DOHH2 (cell line): ENCODE measurements around the gene AMPD1.

Experiments
- H3F3A ChIP-seq: fragments of 200-600 bp; sonication (generic), shearing (Covaris generic); 2 replicates; pipeline ENCODE4 v1.6.0; 2016; ENCODE audit warnings: antibody characterized with exemption, mild to moderate bottlenecking; ENCODE audit not compliant: control insufficient read depth, insufficient read depth
- H3K27ac ChIP-seq: fragments of 200-600 bp; sonication (generic); 2 replicates; pipeline ENCODE4 v1.5.1; 2014; ENCODE audit warnings: low read depth, mild to moderate bottlenecking, low read length, moderate library complexity
- H3K27me3 ChIP-seq: fragments of 200-600 bp; sonication (generic); 2 replicates; pipeline ENCODE4 v1.6.1; 2014; ENCODE audit warnings: mild to moderate bottlenecking, low read length, mixed read lengths; ENCODE audit not compliant: control insufficient read depth
- H3K36me3 ChIP-seq: fragments of 200-600 bp; sonication (generic); 2 replicates; pipeline ENCODE4 v1.6.1; 2014; ENCODE audit warnings: mild to moderate bottlenecking, low read length, moderate library complexity, mixed read lengths; ENCODE audit not compliant: control insufficient read depth
- H3K4me1 ChIP-seq: fragments of 200-600 bp; sonication (generic); 2 replicates; pipeline ENCODE4 v1.6.1; 2014; ENCODE audit warnings: mild to moderate bottlenecking, low read length, mixed read lengths; ENCODE audit not compliant: control insufficient read depth
- H3K4me2 ChIP-seq: fragments of 200-600 bp; sonication (generic); 2 replicates; pipeline ENCODE4 v1.6.0; 2014; ENCODE audit warnings: mild to moderate bottlenecking, low read length, moderate library complexity
- H3K4me3 ChIP-seq: fragments of 200-600 bp; sonication (generic); 2 replicates; pipeline ENCODE4 v1.5.1; 2014; ENCODE audit warnings: mild to moderate bottlenecking, low read length, mixed read lengths
- H3K79me2 ChIP-seq: fragments of 200-600 bp; sonication (generic); 2 replicates; pipeline ENCODE4 v1.6.1; 2014; ENCODE audit warnings: mild to moderate bottlenecking, low read length, mixed read lengths; ENCODE audit not compliant: control insufficient read depth
- H3K9me2 ChIP-seq: fragments of 200-600 bp; sonication (generic); replicated peaks from 2 replicates; pipeline ENCODE4 v1.6.1; 2014; ENCODE audit warnings: mild to moderate bottlenecking, low read length, mixed read lengths; ENCODE audit not compliant: control insufficient read depth
- H3K9me3 ChIP-seq: fragments of 200-600 bp; sonication (generic); 2 replicates; pipeline ENCODE4 v1.6.1; 2014; ENCODE audit warnings: antibody characterized with exemption, low read length, mixed read lengths; ENCODE audit not compliant: control insufficient read depth, insufficient read depth
- H4K20me1 ChIP-seq: fragments of 200-600 bp; sonication (generic); 2 replicates; pipeline ENCODE4 v1.6.0; 2014; ENCODE audit warnings: low read depth, mild to moderate bottlenecking, antibody characterized with exemption, low read length, moderate library complexity; ENCODE audit not compliant: control insufficient read depth, insufficient read depth
- CTCF ChIP-seq: fragments of 200-600 bp; sonication (generic); IDR thresholded peaks from one replicate; pipeline ENCODE4 v1.5.1; 2014; ENCODE audit warnings: antibody characterized with exemption, mild to moderate bottlenecking, low read depth, low read length; ENCODE audit not compliant: poor library complexity, severe bottlenecking
- EZH2phosphoT487 ChIP-seq: fragments of 200-600 bp; sonication (generic); IDR thresholded peaks from 2 replicates; pipeline ENCODE4 v1.6.1; 2017; ENCODE audit warnings: borderline replicate concordance, mild to moderate bottlenecking, antibody characterized with exemption, low read length, moderate library complexity, mixed read lengths

AMPD1 gene

GRCh38 chr1:114710360-114710759 is 15.0 kb upstream of the AMPD1 start:
- TF ChIP-seq EZH2phosphoT487 (no peak), CTCF (no peak)
- Histone ChIP-seq H3K4me2 (no peak overlapping the region), H4K20me1 (no peaks in the 10 kb centered on the region), H3K79me2 (peaks cover 15% of the 10 kb centered on the region), H3K9me2 (no peaks in the 10 kb centered on the region), H3K36me3 (peaks cover 82% of the 10 kb centered on the region), H3F3A (peaks cover 5% of the 10 kb centered on the region), H3K27ac (no peak overlapping the region), H3K9me3 (no peaks in the 10 kb centered on the region), H3K4me3 (no peak overlapping the region), H3K4me1 (peaks cover 4% of the 10 kb centered on the region), H3K27me3 (no peaks in the 10 kb centered on the region)

- Histone ChIP-seq H4K20me1 (no peaks in the 10 kb centered on the region), H3K4me3 (no peak overlapping the region), H3K9me2 (no peaks in the 10 kb centered on the region), H3K4me1 (peaks cover 18% of the 10 kb centered on the region), H3K27ac (no peak overlapping the region), H3K27me3 (no peaks in the 10 kb centered on the region), H3K36me3 (peaks cover 58% of the 10 kb centered on the region), H3K79me2 (no peaks in the 10 kb centered on the region), H3K4me2 (no peak overlapping the region), H3K9me3 (no peaks in the 10 kb centered on the region), H3F3A (peaks cover 15% of the 10 kb centered on the region)
- TF ChIP-seq CTCF: no peak
- no peak for TF ChIP-seq EZH2phosphoT487
Observed at GRCh38 chr1:114707604-114708003, 12.3 kb upstream of the AMPD1 start.

- Histone ChIP-seq H3K4me2 (peak overlapping the region; percentile 45), H3K79me2 (no peaks in the 10 kb centered on the region), H4K20me1 (no peaks in the 10 kb centered on the region), H3K4me3 (peak overlapping the region; percentile 38), H3K9me3 (no peaks in the 10 kb centered on the region), H3K36me3 (peaks cover 25% of the 10 kb centered on the region), H3K4me1 (peaks cover 51% of the 10 kb centered on the region), H3K27me3 (0 out of 2 replicates have a peak, but pooled peaks cover 3% of the 10 kb centered on the region), H3F3A (peaks cover 15% of the 10 kb centered on the region), H3K9me2 (no peaks in the 10 kb centered on the region), H3K27ac (peak overlapping the region; percentile 50)
- TF ChIP-seq EZH2phosphoT487: no peak
- no peak for TF ChIP-seq CTCF
Observed at GRCh38 chr1:114703242-114703641, 7.9 kb upstream of the AMPD1 start.
